NCI-H1694 treated with DMSO at 0.1 percent for 48 hours (cell line): ENCODE results near the gene CYBRD1.
"Not testable (repeated sequence)": the region's sequence is repeated elsewhere in the genome, so short reads cannot be mapped to it uniquely, and the experiment has no call there.

Experiments
- DNase-seq: peaks from one replicate; lab custom pipeline; 2025; lab: John Stamatoyannopoulos, UW

CYBRD1 gene

GRCh38 chr2:171522052-171522787 lies at the start of gene CYBRD1:
Gene CYBRD1 (plus strand): TSS chr2:171522474. CDS start chr2:171522546, 72 bp downstream.
- no peak for DNase-seq

- DNase-seq, result no peak
Measured at GRCh38 chr2:171475979-171476378, 46.3 kb upstream of the CYBRD1 start.

DNA sequence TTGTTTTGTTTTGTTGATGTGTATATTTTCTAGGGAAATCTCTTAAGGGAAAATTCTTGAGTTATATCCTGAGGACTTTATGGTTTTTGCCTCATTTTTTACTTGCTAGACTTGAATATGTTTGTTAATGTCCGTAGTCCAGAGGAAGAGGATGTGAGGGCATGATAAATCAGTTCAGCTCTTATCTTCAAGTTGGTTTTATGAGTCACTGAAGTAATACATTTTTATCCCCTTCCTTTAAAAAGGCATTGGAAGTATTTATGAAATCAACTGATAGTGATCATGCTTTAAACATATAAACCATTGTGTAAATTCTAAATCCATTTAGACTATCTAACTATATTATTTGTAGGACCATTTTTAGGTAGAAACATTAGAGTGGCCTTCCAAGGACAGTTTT lies 43.9 kb upstream of the CYBRD1 start:
- no peak for DNase-seq

- DNase-seq, result no peak
Measured at GRCh38 chr2:171479154-171479814, 43.0 kb upstream of the CYBRD1 start.

GRCh38 chr2:171480908-171481307 lies 41.4 kb upstream of the CYBRD1 start:
- no peak for DNase-seq

- DNase-seq, result no peak
Measured at GRCh38 chr2:171482308-171482707, 40.0 kb upstream of the CYBRD1 start.

DNA sequence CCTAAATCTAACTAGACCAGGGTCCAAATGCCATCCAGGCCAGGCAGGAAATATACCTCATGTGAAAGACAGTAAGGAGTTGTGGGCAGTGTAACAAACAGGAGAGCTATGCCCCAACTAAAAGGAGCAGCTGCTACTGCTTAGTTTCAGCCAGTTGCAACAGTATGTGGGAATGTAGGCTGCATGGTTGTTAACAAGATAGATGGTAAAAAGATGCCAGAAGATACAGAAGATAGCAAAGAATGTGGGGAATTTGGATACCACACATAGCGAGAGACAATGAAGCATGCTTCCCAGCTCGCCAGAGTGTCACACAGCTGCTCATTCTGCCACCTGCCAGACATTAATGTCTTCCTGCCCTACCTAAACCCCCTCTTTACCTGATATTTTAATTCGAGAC lies 39.4 kb upstream of the CYBRD1 start:
- DNase-seq, result no peak

DNA sequence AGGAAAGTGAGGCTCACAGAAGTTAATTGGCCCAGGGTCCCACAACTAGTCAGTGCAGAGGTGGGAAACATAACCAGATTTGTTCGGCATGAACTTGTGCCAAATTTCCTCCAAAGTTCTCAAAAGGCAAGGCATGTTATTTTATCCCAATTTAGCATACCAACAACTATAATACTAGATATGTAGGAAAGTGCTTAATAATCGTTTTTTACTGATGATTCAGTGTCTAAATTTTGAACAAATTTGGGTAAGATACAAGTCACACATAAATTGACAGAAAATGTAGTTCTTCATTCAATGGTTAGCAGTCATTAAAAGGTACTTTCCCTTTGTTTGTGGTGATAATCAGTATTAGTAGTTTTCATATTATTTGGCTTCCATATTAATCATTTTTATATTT lies 38.5 kb upstream of the CYBRD1 start:
- DNase-seq, result no peak

DNA sequence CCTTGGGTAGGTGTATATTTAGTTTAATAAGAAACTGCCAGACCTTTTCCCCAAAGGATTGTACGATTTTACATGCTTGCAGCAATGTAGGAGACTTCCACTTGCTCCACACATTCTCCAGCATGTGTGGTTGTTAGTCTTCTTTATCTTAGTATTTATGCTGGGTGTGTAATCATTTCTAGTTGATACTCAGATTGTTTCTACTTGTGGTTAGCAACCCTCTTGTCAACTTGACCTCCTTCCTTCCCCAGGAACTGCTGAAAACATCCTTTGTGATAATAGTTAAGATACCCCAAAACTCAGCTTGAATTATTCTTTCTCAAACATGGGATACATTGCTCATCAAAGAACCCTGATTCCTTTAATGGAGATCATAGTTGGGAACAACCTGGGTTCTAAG lies 37.2 kb upstream of the CYBRD1 start:
- no peak for DNase-seq

GRCh38 chr2:171487201-171487600 lies 35.1 kb upstream of the CYBRD1 start:
- no peak for DNase-seq

DNA sequence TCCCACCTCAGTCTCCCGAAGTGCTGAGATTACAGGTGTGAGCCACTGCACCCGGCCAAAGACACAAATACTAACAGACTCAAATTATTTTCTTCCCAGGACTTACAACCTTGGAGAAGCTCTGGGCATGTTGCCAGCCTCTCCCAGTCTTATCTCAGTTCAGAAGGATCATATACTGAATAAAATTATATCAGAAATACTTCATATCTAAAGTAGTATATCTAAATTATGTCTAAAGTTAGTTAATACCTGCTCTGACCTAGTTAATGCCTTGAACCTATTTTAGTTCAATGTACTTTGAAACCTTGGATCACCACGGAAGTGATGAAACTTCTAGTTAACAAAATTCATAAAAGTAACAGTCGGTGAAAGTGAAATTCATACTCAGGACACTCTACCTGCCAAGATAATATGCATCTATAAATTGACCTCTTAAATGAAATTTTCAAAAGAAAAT lies 34.4 kb upstream of the CYBRD1 start:
- no peak for DNase-seq

DNA sequence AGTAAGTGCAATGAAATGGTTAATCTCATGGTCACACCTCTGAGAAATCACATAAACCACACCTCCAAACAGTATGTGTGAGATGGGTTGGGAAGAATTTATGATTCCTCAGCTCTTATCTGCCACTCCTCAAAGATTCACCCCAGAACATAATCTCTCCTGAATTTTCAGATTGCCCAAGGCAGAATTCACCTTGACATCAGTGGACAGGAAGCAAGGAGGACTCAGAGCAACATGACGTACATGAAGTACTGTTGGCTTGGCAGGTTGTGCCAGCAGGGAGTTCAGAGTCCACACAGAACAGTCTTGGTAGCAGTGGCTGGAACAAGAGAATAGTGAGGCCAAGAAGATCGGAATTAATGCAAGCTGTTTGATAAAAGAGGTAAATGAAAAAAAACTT lies 31.7 kb upstream of the CYBRD1 start:
- no peak for DNase-seq

DNA sequence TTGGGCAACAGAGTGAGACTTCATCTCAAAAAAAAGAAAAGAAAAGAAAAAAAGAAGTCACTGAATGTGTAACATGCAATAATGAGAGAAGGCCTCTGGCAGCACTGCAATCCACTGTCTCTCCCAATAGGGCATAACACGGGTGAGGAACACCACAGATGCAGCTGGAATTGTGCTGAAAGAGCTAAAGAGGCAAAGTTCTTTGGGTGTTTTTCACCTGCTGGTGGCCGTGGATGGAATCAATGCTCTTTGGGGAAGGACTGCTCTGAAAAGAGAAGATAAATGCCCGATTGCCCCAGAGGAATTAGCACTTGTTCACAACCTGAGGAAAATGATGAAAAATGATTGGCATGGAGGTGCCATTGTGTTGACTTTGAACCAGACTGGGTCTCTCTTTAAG lies 31.0 kb upstream of the CYBRD1 start:
- DNase-seq, result no peak

GRCh38 chr2:171492664-171493063 lies 29.6 kb upstream of the CYBRD1 start:
- DNase-seq, result no peak

- DNase-seq, result not testable (repeated sequence)
Measured at GRCh38 chr2:171497664-171498063, 24.6 kb upstream of the CYBRD1 start.

DNA sequence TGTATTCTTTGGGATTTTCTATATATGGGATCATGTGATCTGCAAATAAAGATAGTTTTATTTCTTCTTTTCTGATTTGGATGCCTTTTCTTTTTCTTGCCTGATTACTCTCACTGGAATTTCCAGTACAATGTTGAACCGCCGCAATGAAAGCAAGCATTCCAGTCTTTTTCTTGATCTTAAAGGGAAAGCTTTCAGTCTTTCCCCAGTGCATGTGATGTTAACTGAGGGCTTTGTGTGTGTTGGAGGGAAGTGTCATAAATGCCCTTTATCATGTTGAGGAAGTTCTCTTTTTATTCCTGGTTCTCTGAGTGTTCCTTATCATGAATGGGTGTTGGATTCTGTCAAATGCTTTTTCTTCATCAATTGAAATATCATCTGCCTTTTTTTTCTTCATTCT lies 16.9 kb upstream of the CYBRD1 start:
- DNase-seq, result no peak

DNA sequence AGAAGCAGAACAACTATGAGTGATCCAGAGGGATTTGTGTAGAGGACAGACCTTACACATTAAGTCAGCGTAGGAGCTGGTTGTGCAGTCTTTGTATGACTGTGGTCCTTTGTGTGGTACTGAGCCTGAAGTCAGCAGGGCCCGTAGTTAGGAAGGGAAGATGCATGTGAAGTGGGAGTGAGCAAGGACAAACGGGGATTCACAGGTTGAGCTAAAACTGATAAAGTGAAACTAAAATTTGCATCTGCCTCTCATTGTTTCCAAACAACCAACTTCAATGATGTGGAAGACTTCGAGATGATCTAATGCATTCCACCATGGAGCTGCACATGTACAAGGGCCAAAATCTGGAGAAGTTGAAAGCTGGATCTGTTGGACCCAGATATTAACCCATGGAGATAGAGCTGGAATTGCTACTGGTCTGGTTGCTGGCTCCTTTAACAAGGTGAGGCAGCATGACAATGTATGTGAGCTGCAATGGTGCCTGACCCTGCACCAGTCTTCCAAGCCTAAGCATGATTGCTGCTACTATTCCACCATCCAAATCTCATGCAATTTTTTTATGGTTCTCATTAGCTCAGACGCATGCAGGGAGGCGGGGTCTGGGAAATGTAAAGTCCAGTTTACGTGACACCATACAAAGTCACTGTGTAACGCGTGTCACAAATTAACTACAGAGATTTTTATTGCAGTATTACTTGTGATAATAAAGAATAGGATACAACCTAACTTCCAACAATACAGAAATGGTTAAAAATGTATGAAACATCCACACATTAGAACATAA lies 12.1 kb upstream of the CYBRD1 start:
- DNase-seq, result no peak

GRCh38 chr2:171512014-171512413 lies 10.3 kb upstream of the CYBRD1 start:
- DNase-seq, result no peak

DNA sequence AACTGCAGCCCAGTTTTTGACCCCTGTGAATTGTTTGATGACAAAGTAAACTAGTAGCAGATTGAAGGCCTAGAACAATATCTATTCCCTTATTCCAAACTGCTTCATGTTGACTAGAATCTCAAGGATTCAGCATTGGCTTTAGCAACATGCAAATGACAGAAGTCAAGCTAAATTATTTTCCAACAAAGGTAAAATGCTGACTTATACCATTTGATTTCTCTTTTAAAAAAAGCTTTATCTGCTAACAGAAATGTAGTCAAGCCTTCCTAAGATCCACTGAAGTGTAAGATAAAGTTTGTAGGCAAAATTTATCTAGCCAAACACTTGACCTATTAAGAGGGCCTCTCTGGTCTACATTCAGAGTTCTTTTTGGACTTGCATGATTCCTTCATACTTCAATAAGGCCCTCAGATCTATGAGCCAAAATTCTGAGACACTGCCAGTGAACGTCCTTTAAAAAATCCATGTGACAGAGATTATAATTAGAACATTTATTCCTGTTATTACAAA lies 9.5 kb upstream of the CYBRD1 start:
- DNase-seq, result no peak

DNA sequence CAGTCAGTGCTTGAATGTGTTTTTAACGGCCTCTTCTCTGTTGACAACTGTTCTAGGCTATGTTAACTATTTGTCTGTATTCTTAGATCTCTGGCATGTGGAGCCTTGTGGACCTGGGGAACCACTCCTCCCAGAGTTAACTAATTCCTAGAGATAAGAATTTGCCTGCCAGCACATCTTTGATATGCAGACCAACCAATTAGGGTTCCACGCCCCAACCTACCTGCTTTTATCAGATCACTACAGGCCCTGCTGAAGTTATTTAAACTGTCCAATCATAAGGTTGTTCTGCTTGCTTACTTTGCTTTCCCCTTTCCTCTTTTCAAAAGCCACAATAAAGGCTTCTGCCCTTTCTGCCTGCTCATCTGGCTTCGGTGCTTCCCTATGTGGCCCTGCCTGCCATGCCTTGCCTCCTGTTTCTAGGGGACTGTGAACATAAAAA lies 8.5 kb upstream of the CYBRD1 start:
- DNase-seq, result no peak

DNA sequence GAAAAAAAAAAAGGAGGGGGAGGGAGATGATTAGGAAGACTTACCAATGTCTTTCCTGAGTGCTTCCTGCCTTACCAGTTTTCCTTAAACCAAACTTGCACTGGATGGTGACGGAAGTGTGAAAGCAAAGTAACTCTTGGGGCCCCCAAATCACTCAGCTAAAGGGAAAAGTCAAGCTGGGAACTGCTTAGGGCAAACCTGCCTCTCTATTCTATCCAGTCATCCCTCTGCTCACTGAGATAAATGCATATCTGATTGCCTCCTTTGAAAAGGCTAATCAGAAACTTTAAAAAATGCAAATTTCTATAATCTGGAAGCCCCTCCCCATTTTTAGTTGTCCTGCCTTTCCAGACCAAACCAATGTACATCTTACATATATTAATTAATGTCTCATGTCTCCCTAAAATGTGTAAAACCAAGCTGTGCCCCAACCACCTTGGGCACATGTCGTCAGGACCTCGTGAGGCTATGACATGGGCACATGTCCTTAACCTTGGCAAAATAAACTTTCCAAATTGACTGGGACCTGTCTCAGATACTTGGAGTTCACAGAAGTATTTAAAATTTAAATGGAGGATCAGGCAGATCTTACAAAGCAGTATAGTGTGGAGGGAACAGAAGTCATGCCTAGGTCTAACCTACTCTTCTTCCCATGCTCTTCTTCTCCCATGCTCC lies 7.2 kb upstream of the CYBRD1 start:
- DNase-seq, result no peak

DNA sequence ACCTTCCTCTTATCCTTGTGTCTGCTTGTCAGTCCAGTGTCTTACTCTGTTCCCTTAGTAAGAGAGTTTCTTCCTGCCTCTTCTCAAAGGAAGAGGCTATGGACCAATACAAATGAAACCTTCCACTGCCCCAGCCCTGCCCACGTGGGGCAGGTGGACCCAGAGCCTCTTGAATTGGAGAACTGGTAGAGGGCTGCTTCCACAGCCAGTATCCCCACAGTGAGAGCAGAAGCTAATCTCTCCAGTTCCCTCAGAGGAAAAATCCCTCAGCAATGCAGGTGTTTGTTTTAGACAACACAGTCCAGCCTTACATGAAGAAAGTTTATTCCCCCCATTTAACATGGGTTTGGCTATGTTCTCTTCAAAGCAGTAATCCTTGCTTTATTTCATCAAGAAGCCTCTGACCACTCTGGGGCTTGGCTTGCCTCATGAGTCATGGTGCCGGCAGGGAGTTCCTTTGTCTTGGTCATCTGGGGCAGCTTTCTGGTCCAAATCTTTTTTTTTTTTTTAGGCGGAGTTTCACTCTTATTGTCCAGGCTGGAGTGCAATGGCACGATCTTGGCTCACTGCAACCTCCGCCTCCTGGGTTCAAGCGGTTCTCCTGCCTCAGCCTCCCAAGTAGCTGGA lies 6.5 kb upstream of the CYBRD1 start:
- no peak for DNase-seq
